Activated CD4-positive, CD25-positive, alpha-beta regulatory T cell (primary cell): ENCODE results near the gene LAX1.
"Not testable (repeated sequence)": the region's sequence is repeated elsewhere in the genome, so short reads cannot be mapped to it uniquely, and the experiment has no call there.

ENCODE experiments used
- DNase-seq, 4 experiments: peaks; one replicate each; lab custom pipeline; 2025; lab: John Stamatoyannopoulos, UW

LAX1 gene

DNA sequence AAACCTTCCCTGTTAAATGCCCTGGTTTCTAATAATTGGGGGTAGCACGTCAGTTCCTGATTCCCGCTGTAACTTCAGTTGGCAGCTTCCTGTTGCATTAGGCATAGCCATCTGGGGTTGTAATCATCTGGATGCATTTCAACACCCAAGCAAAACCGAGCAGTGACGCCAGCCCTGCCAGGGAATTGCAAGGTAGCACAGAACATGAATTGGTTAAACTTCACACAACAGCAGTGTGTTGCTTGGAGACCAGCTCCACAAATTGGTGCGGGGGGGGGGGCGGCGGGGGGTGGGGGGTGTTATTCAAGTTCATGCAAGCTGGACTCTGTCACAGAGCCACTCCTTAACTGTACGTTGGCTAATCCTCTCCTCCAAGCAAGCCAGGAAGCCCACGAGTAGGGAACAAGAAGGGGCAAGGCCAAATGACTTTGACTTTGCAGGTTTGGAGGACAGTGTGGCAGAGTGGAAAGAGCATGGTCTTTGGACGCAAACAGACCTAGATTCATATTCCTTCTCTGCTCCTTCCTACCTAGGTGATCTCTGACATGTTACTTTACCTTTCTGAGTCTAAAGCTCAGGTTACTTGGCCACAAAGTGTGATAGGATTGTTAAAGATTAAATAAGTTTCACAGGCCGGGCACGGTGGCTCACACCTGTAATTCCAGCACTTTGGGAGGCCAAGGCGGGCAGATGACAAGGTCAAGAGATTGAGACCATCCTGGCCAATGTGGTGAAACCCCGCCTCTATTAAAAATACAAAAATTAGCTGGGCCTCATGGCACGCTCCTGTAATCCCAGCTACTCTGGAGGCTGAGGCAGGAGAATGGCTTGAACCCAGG is 4.7 kb downstream of the LAX1 start:
- DNase-seq = no peak

DNA sequence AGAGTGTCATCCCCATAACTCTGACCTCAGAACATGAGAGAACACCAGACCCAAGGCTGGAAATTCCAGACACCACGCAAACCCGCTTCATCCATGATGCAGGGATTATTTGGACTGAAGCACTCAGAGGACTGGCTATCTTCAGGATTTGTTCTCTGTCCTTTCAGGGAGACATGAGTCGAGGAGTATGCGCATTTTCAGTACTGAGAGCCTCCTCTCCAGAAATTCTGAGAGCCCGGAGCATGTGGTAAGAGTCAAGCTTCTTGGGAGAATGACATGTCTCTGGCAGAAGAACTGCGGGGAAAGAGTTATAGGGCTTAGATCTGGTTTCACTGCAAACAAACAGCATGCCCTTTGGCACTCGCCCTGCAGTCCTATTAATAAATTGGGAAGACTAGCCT is 6.9 kb downstream of the LAX1 start:
- DNase-seq = no peak

DNA sequence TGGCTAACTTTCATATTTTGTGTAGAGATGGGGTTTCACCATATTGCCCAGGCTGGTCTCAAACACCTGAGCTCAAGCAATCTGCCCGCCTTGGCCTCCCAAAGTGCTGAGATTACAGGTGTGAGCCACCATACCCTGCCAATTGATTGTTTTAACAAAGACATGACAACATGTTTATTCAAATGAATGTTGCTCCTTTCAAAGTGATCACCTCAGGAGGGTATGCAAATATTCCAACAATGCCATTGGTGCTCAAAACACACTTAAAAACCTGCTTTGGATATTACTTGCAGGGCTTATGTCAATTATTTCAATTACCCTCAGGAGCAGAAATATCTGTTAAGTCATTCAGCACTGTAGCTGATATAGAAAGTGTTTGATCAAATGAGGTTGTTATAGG is 7.9 kb downstream of the LAX1 start:
- no peak for DNase-seq

DNA sequence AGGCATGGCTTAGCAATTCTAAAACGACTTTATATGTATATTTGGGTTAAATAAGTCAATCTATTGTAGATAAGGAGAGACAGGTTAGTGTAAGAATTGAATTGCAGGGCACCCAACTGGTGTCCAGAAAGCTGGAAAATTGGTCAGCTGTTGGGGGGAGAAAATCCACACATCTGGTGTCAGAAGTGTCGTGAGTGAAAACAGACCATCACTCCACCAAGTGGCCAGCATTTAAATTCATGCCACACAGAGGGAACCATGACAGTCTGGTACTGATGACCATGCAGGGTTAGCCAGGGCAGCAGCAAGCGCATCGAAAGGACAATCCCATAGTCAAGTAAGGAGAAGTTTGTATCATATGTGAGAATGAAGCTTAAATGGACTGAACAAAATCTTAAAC is 11.7 kb downstream of the LAX1 start:
- DNase-seq = no peak

DNA sequence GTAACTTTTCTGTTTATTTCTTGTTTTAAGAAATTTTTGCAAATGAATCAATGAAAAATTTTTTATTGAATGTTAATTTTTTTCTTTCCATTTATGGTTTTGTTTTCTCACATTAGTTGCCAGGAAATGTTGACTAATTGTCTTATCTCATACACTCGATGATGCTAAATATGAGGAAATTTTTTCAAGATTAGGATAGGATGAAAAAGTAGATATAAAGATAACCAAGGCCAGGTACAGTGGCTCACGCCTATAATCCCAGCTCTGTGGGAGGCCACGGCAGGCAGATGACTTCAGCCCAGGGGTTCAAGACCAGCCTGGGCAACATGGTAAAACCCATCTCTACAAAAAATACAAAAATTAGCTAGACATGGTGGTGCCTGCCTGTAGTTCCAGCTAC is 12.6 kb downstream of the LAX1 start:
- DNase-seq = no peak

DNA sequence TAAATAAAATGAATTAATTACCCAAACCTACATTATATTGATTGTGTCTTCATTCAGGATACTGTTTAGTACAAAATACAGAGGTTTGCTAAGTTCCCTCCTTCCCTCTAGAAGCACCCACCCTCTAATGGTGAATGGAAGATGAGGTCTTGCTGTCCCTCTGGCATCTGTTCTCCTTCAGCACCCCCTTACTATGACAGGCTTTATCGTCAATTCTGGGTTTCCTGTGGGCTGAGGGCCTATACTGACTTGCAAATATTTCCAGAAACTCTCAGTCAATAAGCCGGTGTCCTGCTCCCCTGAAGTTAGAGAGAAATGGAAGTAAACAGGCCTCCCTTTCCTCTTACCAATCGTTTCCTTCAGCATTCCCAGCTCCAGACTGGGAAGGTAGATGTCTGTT is 13.2 kb downstream of the LAX1 start:
- no peak for DNase-seq

DNA sequence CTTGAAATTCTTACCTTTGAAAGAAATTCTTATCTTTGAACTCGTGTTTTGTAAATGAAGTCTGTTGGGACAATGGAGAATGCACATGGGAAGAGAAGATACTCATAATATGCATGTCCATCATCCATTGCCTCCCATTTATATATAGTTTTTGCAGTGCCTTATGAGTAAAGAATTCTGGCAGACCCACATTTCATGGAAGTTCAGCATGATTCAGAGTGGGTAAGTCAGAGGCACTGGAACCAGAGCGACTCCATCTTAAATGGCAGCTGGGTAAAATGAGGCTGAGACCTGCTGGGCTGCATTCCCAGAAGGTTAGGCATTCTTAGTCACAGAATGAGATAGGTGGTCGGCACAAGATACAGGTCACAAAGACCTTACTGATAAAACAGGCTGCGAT is 13.8 kb downstream of the LAX1 start:
- no peak for DNase-seq

DNA sequence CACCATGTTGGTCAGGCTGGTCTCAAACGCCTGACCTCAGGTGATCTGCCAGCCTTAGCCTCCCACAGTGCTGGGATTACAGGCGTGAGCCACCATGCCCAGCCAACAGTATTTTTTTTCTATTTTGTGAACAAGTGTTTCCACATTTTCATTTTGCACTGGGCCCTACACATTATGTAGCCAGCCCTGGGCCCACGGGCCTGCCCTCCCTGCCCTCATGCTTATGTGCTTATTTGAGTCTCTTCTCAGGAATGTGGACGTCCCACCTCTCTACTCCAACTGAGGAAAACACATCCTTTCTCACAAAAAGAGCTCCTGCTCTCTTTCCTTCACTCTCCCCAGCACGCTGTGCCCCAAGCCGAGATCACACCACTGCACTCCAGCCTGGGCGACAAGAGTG is 17.0 kb downstream of the LAX1 start:
- DNase-seq = no peak

DNA sequence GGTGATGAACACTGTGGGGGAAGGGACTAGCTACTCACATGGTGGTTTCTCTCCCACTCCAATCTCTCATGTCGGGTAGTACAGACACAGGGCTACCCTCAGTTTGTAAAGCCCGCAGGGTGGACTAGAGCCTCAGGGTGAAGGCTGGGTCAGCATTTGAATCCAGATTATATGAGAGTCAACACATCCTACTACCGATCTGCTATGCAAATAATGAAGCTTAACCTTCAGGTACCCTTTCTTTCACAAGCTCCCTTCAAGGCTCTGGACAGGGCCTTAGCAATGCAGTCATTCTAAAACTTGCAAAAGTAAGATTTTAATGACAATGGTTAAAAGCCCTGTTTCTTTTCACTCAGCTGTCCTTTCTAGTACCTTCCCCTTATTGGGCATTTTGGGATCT is 25.0 kb downstream of the LAX1 start:
- DNase-seq = no peak

DNA sequence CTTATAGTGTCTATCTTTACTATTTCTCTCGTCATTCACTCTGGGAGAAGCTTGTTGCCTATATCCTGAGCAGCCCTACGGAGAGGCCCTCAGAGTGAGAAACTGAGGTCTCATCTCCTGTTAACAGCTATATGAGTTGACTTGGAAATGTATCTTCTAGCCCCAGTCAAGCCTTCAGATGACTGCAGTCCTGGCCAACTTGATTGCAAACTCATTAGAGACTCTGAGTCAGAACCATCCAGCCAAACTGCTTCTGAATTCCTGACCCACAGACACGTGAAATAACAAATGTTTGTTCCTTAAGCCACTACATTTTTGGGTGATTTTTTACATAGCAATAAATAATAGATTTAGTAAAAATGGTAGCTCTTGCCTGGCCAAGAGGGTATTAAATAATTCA is 26.5 kb downstream of the LAX1 start:
- no peak for DNase-seq

DNA sequence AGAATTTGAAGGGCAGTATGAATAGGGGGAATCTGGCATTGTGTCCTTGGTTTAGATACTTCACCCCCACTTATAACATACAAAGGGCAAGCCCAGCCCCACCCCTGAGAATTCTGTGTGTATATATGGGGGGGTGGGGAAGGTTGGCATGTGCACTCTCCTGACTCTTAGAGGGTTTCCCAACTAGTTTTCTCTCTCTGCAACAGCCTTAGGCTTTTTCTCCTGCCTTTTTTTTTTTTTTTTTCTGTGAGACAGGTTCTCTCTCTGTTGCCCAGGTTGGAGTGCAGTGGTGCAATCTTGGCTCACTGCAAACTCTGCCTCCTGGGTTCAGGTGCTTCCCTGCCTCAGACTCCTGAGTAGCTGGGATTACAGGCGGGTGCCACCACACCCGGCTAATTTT is 27.5 kb downstream of the LAX1 start:
- no peak for DNase-seq

DNA sequence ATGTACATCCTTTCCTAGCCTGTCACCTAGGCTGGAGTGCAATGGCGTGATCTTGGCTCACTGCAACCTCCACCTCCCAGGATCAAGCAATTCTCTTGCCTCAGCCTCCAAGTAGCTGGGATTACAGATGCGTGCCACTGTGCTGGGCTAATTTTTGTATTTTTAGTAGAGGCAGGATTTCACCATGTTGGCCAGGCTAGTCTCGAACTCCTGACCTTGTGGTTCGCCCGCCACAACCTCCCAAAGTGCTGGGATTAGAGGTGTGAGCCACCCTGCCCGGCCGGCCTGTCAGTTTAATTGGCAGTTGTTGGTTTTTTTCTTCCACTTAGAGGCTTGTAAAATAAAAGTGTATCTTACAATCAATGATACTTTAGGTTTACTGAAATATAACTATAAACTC is 28.6 kb downstream of the LAX1 start:
- DNase-seq = not testable (repeated sequence)

DNA sequence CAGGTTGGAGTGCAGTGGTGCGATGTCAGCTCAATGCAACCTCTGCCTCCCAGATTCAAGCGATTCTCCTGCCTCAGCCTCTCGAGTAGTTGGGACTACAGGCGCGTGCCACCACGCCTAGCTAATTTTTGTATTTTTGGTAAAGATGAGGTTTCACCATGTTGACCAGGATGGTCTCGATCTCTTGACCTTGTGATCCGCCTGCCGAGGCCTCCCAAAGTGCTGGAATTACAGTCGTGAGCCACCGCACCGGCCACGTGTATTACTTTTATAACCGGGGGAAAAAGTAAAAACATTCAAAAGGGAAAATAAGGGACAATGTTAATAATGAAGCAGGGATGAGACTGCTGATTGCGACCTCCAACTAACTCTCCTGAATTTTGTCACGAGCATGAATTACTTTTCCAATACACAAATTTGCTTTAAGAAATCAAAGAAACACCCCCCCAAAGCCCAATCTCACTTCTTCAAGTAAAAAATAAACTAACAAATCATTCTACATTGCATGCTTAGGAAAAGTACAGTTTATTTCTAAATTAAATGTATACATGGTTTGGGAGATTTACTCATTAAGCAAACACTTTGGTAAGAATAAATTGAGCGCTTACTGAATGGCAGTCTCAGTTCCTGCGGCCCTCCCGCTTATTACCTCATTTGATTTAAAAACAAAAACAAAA is 29.9 kb downstream of the LAX1 start:
- no peak for DNase-seq

DNA sequence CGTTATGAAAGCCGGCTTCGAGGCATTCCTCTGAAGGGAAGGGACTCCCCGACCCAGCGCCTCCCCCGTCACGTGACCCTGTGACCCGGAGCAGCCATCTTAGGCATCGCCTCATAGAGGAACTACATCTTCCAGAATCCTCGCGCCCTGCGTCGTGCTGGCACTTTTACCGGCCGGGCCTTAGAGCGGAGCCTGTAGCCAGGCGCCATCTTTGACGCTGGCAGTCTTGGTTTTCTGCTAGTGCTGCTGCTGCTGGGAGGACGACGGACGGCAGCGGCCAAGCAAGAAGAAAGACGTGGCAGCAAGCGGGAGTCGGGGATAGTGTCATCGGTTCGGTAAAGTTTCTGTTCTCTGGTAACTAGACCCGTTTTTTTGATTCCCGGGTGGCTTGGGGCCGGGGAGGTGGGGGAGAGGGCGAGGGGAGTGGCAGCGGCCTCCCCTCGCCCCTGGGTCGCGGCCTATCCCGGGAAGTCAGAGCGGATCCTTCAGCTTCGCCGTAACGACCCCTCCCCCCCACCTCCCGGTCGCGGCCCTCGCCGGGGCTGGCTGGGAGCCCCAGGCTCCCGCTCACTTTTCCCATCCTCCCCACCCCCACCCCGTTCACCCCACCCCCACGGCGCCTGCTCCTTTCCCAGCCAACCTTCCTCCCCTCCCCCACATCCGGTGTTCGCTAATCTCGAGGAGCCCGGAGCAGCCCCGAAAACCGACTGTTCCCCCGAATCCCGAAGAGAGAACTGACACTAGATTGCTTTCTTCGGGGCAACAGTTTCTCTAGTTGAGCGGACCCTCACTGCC is 30.7 kb downstream of the LAX1 start, which contains the start of the genes ZBED6 and ZC3H11A:
TSS of gene ZBED6 (plus strand) at position 183 of the 795 bp plus-strand sequence. CDS start 1,900 bp downstream, outside the sequence.
TSS of gene ZC3H11A (plus strand) at position 183 of the 795 bp plus-strand sequence. CDS start 21,448 bp downstream, outside the sequence.
- peak; percentile 91 to 96 (median 94) for DNase-seq

DNA sequence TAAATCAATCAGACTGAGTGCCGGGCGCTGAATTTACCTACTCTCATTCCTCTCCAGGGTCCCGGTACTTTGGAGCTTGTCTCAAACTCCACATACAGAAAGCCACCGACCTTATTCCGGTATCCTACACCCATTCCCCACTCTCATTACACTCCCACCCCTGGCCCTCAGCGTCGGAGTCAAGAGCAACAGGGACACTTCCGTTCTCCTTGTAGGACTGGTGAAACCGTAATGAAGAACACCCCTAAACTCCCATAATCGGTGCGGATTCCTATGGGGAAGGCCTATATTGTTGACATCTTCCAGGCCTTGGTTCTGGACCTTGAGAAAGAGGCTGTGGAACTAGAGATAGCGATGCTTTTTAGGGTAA is 31.2 kb downstream of the LAX1 start:
- no peak for DNase-seq

DNA sequence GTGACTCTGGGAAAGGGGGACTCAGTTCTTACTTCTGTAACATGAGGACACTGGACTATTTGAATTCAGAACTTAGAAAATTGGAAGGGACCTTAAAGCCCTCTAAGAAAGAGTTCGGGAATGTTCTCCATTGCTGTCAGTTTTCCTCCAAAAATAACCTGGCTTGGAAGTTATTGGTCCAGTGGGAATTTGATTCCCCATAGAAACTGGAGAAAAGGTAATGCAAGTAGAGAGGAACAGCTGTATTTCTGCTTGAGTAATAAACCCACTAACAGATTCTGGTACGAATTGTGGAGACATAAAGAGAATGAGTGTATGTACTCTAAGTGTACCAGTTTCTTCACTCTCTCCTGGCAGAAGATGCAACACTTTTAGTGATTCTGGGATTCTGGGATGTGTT is 32.2 kb downstream of the LAX1 start:
- no peak for DNase-seq

DNA sequence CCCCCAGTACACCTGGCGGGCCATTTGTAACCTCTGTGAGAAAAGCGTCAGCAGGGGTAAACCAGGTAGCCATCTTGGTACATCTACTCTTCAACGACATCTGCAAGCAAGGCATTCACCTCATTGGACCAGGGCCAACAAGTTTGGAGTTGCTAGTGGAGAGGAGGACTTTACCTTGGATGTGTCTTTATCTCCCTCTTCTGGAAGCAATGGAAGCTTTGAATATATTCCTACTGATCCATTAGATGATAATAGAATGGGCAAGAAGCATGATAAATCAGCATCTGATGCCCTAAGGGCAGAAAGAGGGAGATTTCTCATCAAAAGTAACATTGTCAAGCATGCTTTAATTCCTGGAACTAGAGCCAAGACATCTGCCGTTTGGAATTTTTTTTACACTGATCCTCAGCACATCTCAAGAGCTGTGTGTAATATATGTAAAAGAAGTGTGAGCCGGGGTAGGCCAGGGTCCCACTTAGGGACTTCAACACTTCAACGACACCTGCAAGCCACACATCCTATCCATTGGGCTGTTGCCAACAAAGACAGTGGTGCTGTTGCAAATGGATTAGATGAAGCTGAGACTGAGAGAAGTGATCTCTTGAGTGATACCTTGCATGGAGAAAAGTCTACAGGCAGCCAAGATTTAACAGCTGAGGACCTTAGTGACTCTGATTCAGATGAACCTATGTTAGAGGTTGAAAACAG is 33.1 kb downstream of the LAX1 start:
- DNase-seq = no peak

DNA sequence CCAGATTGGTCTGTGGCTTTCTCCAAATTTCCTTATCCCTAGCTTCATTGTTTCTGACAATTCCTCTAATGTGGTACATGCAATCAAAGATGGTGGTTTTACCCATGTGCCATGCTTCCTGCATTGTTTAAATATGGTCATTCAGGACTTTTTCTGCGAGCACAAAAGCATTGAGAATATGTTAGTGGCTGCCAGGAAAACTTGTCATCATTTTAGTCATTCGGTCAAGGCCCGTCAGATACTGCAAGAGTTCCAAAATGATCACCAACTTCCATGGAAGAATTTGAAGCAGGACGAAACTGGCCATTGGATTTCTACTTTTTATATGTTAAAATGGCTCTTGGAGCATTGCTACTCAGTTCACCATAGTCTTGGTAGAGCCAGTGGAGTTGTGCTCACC is 34.2 kb downstream of the LAX1 start:
- DNase-seq = no peak

DNA sequence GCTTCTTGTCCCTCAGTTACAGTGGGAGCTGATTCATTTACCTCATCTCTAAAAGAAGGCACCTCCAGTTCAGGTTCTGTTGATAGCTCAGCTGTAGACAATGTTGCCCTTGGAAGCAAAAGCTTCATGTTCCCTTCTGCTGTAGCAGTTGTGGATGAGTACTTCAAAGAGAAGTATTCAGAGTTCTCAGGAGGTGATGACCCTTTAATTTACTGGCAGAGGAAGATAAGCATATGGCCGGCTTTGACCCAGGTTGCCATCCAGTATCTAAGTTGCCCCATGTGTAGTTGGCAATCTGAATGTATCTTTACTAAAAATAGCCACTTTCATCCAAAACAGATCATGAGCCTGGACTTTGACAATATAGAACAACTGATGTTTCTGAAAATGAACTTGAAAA is 35.0 kb downstream of the LAX1 start:
- no peak for DNase-seq

DNA sequence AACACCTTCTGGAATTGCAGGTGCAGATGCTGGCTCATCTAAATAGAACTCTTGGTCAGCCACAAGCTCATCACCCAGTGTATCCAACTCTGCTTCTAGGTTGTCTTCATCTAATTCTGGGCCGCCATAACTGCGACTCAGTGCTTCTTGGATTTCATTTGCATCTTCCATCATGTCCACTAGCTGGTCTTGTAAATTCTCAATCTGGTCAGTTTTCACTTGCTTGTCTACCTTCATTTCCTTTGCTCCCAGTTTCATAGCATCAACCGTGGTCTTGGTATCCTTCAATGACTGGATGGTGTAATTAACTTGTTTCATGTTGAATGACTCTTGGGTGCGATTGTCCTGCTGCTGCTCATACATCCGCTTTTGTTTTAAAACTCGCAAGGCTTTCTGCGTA is 40.7 kb downstream of the LAX1 start:
- no peak for DNase-seq

DNA sequence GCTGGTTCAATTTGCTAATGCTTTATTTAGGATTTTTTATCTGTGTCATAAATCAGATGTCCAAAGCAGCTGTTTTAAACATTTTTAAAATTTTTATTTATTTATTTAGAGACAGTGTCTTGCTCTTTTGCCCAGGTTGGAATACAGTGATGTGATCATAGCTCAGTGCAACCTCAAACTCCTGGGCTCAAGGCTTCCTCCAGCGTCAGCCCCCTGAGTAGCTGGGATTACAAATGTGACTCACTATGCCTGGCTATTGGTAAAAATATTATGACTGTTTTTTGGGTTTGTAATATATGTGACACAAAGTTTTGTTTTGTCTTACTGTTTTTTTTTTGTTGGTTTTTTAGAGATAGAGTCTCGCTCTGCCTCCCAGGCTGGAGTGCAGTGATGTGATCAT is 42.2 kb downstream of the LAX1 start:
- no peak for DNase-seq
